Neuronal stem cell (in vitro differentiated cells): Measurements from ENCODE around the gene RSAD1.

ENCODE experiments used
- DNase-seq: peaks from one replicate; pipeline ENCODE4 v3.0.0-alpha.2; 2013; ENCODE audit warnings: low spot score
- H2AFZ ChIP-seq: one replicate; pipeline ENCODE4 v1.6.1; 2013; ENCODE audit warnings: mild to moderate bottlenecking, low read length, inconsistent platforms
- H2AK5ac ChIP-seq: 2 replicates; pipeline ENCODE4 v1.6.1; 2013; ENCODE audit warnings: low read depth, mild to moderate bottlenecking, inconsistent platforms, low read length, moderate library complexity, mixed read lengths
- H2BK120ac ChIP-seq: 2 replicates; pipeline ENCODE4 v1.6.1; 2013; ENCODE audit warnings: low read depth, mild to moderate bottlenecking, inconsistent platforms, low read length, moderate library complexity, mixed read lengths
- H2BK12ac ChIP-seq: one replicate; pipeline ENCODE4 v1.6.1; 2013; ENCODE audit warnings: low read length, inconsistent platforms
- H2BK15ac ChIP-seq: 2 replicates; pipeline ENCODE4 v1.6.1; 2013; ENCODE audit warnings: mild to moderate bottlenecking, low read length, inconsistent platforms, mixed read lengths
- H2BK5ac ChIP-seq: one replicate; pipeline ENCODE4 v1.6.1; 2013; ENCODE audit warnings: inconsistent platforms, mild to moderate bottlenecking, low read length, moderate library complexity
- H3K14ac ChIP-seq: one replicate; pipeline ENCODE4 v1.6.1; 2013; ENCODE audit warnings: low read length, inconsistent platforms
- H3K18ac ChIP-seq: 2 replicates; pipeline ENCODE4 v1.6.1; 2013; ENCODE audit warnings: low read length, inconsistent platforms
- H3K23ac ChIP-seq: 2 replicates; pipeline ENCODE4 v1.6.1; 2013; ENCODE audit warnings: low read depth, mild to moderate bottlenecking, mixed read lengths, low read length, inconsistent platforms; ENCODE audit not compliant: poor library complexity
- H3K27ac ChIP-seq: replicated peaks from 3 replicates; pipeline ENCODE4 v1.5.1; 2013; ENCODE audit warnings: low read length, inconsistent platforms
- H3K27me3 ChIP-seq, 3 experiments: 2 replicates each; pipeline ENCODE4 v1.6.1; 2013; ENCODE audit warnings: low read length in 3 of 3, mild to moderate bottlenecking in 2 of 3, inconsistent platforms in 1 of 3, low read depth in 1 of 3, mixed read lengths in 1 of 3, moderate library complexity in 1 of 3; ENCODE audit not compliant: control insufficient read depth in 3 of 3, insufficient read depth in 3 of 3
- H3K36me3 ChIP-seq, 2 donors: replicated peaks in 1 of 2; 2 replicates each; pipeline ENCODE4 v1.6.1; 2013; ENCODE audit warnings: low read length in 2 of 2; ENCODE audit not compliant: control insufficient read depth in 2 of 2, insufficient read depth in 2 of 2
- H3K4ac ChIP-seq: 2 replicates; pipeline ENCODE4 v1.6.1; 2013; ENCODE audit warnings: inconsistent platforms, mild to moderate bottlenecking, low read length, moderate library complexity
- H3K4me1 ChIP-seq, 2 donors: 1 replicate in 1 of 2; 2 replicates in 1 of 2; pipeline ENCODE4 v1.6.1; 2013; ENCODE audit warnings: low read length in 2 of 2, low read depth in 1 of 2; ENCODE audit not compliant: control insufficient read depth in 2 of 2, insufficient read depth in 1 of 2
- H3K4me2 ChIP-seq: one replicate; pipeline ENCODE4 v1.6.1; 2013; ENCODE audit warnings: mild to moderate bottlenecking, low read length, inconsistent platforms; ENCODE audit not compliant: insufficient read depth, poor library complexity, severe bottlenecking
- H3K4me3 ChIP-seq, 2 donors: 2 replicates each; pipeline ENCODE4 v1.5.1; 2013; ENCODE audit warnings: low read length in 2 of 2, mild to moderate bottlenecking in 2 of 2, inconsistent platforms in 1 of 2, moderate library complexity in 1 of 2
- H3K79me1 ChIP-seq: one replicate; pipeline ENCODE4 v1.6.1; 2013; ENCODE audit warnings: low read depth, mild to moderate bottlenecking, inconsistent platforms, low read length, moderate library complexity
- H3K9ac ChIP-seq: one replicate; pipeline ENCODE4 v1.6.1; 2013; ENCODE audit warnings: mild to moderate bottlenecking, low read depth, low read length, inconsistent platforms; ENCODE audit not compliant: poor library complexity
- H3K9me3 ChIP-seq, 2 donors: replicated peaks in 1 of 2; 2 replicates each; pipeline versions ENCODE3 to v1.6.1; 2013; ENCODE audit warnings: low read length in 2 of 2, mild to moderate bottlenecking in 2 of 2, inconsistent platforms in 1 of 2, low read depth in 1 of 2, mixed read lengths in 1 of 2, moderate library complexity in 1 of 2; ENCODE audit not compliant: control insufficient read depth in 2 of 2, insufficient read depth in 1 of 2
- H4K8ac ChIP-seq: one replicate; pipeline ENCODE4 v1.6.1; 2013; ENCODE audit warnings: low read depth, mild to moderate bottlenecking, inconsistent platforms, low read length, moderate library complexity
- H4K91ac ChIP-seq: one replicate; pipeline ENCODE4 v1.6.1; 2013; ENCODE audit warnings: low read length, low read depth, mild to moderate bottlenecking, inconsistent platforms; ENCODE audit not compliant: poor library complexity
- WGBS, 2 donors: extraction: QIAGEN DNeasy Blood & Tissue Kit; methylation state at CpG; one replicate each; pipeline ENCODE4 v1.1.7; 2013; ENCODE audit warnings: missing lambda C conversion rate in 2 of 2, mixed read lengths in 1 of 2; ENCODE audit not compliant: insufficient read length in 2 of 2, insufficient replicate concordance in 1 of 2; ENCODE audit errors: extremely low coverage in 2 of 2; 5-methylcytosine and 5-hydroxymethylcytosine counted together

The RSAD1 gene

DNA sequence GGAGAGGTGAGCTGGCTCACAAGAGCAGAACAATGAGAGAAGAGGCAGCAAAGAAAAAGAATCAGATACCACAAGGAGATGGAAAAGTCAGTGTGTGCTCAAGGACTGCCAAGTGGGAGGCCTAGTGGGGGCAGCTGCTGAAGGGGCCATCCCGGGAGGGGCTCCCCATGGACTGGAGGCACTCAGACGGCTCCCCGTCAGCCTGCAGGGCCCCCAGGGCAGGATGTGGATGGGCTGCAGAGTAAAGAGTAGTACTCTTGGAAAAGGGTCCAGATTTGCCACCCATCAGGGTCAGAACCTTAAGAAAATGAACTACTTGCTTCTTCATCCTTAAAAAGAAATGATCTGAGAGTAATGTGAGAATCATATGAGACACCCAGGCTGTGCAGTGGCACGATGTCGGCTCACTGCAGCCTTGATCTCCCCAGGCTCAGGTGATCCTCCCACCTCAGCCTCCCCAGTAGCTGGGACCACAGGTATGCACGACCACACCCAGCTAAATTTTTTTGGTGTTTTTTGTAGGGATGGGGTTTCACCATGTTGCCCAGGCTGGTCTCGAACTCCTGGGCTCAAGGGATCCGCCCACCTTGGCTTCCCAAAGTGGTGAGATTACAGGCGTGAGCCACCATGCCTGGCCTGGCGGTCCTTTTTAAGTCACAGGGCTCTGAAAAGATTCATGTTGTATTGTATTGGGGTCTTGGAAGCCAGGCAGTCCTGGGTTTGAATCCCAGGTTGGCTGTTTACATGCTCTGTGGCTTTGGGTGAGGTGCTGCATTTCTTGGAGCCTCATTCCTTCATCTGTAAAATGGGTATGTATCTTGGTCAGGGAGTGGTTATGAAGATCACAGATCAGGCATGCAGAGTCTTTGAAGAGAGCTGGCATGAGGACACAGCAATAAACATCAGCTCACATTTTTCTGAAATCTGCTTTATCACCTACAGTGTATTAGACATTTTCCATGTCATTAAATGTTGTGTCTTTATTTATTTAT lies 37.5 kb upstream of the RSAD1 start:
- Histone ChIP-seq H3K4me2 (no peak overlapping the region), H3K79me1 (no peaks in the 10 kb centered on the region), H2BK15ac (no peak overlapping the region), H3K4me1 (no peaks in the 10 kb centered on the region), H2AFZ (no peak overlapping the region), H2AK5ac (no peak overlapping the region), H3K27ac (no peak overlapping the region), H3K4me3 (no peak overlapping the region), H2BK12ac (no peak overlapping the region), H3K14ac (no peak overlapping the region), H4K8ac (no peak overlapping the region), H4K91ac (no peak overlapping the region), H3K4ac (no peak overlapping the region), H3K9me3 (no peaks in the 10 kb centered on the region), H3K27me3 (peaks cover 0 to 3% (median 0%) of the 10 kb centered on the region in 3 experiments), H2BK5ac (no peak overlapping the region), H3K9ac (no peak overlapping the region), H3K18ac (no peak overlapping the region), H2BK120ac (no peak overlapping the region), H3K23ac (no peak overlapping the region), H3K36me3 (no peaks in the 10 kb centered on the region)
- WGBS, 2 donors, result no CpG with 5 or more reads among the region's 10 CpGs
- DNase-seq, result no peak

GRCh38 chr17:50443505-50443974 lies 35.1 kb upstream of the RSAD1 start:
- Histone ChIP-seq H3K4me2 (no peak overlapping the region), H3K18ac (no peak overlapping the region), H2AFZ (no peak overlapping the region), H4K91ac (no peak overlapping the region), H3K4ac (no peak overlapping the region), H3K14ac (no peak overlapping the region), H3K36me3 (no peaks in the 10 kb centered on the region), H2AK5ac (no peak overlapping the region), H3K4me3 (no peak overlapping the region), H3K9me3 (no peaks in the 10 kb centered on the region), H3K23ac (no peak overlapping the region), H2BK5ac (no peak overlapping the region), H3K9ac (no peak overlapping the region), H3K27ac (no peak overlapping the region), H3K79me1 (no peaks in the 10 kb centered on the region), H2BK12ac (no peak overlapping the region), H3K27me3 (no peaks in the 10 kb centered on the region), H2BK15ac (no peak overlapping the region), H4K8ac (no peak overlapping the region), H2BK120ac (no peak overlapping the region), H3K4me1 (no peaks in the 10 kb centered on the region)
- no peak for DNase-seq
- whole genome bisulfite sequencing, 2 donors, result no CpG with 5 or more reads among the region's 3 CpGs

GRCh38 chr17:50444841-50445715 lies 33.6 kb upstream of the RSAD1 start:
- Histone ChIP-seq H2BK15ac (no peak overlapping the region), H3K27ac (no peak overlapping the region), H3K9me3 (no peaks in the 10 kb centered on the region), H3K9ac (no peak overlapping the region), H2AK5ac (no peak overlapping the region), H3K14ac (peak overlapping the region; percentile 82), H3K4ac (no peak overlapping the region), H3K18ac (no peak overlapping the region), H3K4me3 (no peak overlapping the region), H3K27me3 (no peaks in the 10 kb centered on the region), H3K4me2 (no peak overlapping the region), H2BK120ac (no peak overlapping the region), H3K79me1 (no peaks in the 10 kb centered on the region), H3K23ac (no peak overlapping the region), H4K91ac (no peak overlapping the region), H2BK12ac (no peak overlapping the region), H3K36me3 (no peaks in the 10 kb centered on the region), H2AFZ (no peak overlapping the region), H4K8ac (no peak overlapping the region), H2BK5ac (no peak overlapping the region), H3K4me1 (no peaks in the 10 kb centered on the region)
- no peak for DNase-seq
- no CpG with 5 or more reads among the region's 6 CpGs for WGBS, 2 donors
